Left cardiac atrium (tissue), 4 donors: Measurements from ENCODE around the gene SLC8A3. TPM values are rescaled to one million over a fixed set of nuclear protein-coding genes. Genes with fewer than 3 reads are reported as not detected.

Experiments
- ATAC-seq, 2 donors: fragments of 200-7000 bp; cut with Tn5 transposase; one replicate each; pipeline ENCODE4 v1.9.1; 2020; ENCODE audit warnings: mild to moderate bottlenecking in 2 of 2, moderate library complexity in 2 of 2
- DNase-seq: peaks from one replicate; pipeline ENCODE4 v3.0.0-alpha.2; 2020
- intact Hi-C, 2 donors: fragments of 100-400 bp; cut with DNase I; formaldehyde crosslinking; loops; one replicate each; pipeline versions ENCODE4 v1.14.1 to v1.15.1; 2022 to 2023
- total RNA-seq, 2 donors: library from RNA; stranded (reverse); fragmentation: NEBNext Ultra II Directional; extraction: Animal tissue kit (Norgen Biotek cat#: 25700); gene quantifications; one replicate each; pipeline ENCODE4 v1.2.1, GENCODE V29; 2021
- donor health status: DM: no; HTN: yes; CAD: no.
- donor health status: DM: no; HTN: yes; CAD: no; lungs with severe emphysema.
- donor health status: DM: yes; HTN: yes; CAD: no.
- donor health status: Dilated cardiomyopathy.

SLC8A3 gene
- total RNA-seq, 2 donors from 2014 or later = 0.62 to 5.9 TPM

DNA sequence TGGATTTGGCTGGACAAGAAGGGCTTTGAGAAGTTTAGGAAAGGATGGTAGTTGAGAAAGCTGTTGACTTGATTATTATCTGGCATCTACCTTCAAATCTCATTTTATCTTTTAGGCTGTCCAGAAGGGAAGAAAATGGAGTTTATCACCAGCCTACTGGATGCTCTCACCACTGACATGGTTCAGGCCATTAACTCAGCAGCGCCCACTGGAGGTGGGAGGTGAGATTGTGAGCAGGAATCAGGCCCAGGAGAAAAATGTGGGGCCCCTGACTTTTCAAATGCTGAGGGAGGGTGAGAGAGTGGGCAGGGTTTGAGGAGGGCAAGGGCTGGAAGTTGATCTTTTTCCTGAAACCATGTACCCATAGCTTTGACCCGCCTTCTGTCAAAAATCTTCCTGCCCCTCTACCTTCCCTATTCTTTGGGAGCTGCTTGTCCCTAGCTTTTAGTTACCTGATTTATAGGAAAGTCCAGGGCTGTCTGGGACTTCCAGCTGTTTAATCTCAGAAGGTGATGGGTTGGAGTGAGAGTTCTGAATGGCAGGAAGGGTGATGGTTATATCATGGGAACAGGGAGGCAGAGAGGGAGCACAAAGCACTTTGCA is 175.4 kb downstream of the SLC8A3 start:
- intact Hi-C loops = no loop called here

DNA sequence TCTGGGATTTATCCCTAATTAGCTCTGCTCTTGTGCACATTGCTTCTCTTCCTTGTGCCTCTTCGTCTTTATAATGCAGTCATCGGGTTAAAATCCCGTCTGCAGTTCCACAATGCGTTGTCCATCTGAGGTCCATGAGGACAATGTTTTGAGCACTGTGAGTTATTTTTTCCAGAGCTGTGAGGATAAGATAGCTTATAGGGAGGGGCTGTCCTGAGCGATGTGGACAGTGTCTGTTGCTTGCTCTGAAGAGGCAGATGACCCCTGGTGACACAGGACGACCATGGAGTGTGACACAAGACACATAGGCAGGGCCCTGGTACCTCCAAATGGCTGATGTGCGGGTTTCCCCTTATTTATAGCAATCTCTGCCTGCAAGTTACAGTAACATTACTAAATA is 177.0 kb downstream of the SLC8A3 start:
- peak in 1 of 2 donors; percentile 43 for ATAC-seq
- DNase-seq = peak; percentile 26
- intact Hi-C loops = no loop called here

More for the DNA sequence above, 175.4 kb downstream of the SLC8A3 start:
- DNase-seq (no peak), ATAC-seq (no peak)

DNA sequence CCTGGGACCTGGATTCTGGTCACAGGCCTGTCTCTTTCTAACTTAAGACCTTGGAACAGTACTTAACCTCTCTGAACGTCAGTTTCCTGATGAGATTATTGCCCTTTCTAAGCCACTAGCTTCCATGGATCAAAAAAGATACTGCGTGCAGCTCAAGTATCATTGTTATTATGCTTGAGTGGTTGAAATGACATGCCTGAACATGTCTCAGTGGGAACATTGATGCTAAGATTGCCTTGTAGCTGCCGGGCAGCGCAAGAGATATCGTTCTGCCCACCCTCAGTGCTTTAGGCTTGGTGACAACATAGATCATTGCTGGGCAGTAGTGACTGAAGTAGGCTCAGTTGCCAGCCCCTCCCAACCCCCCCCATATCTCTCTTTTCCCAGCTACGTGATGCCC is 177.7 kb downstream of the SLC8A3 start:
- ATAC-seq = no peak
- intact Hi-C loops = no loop called here

DNA sequence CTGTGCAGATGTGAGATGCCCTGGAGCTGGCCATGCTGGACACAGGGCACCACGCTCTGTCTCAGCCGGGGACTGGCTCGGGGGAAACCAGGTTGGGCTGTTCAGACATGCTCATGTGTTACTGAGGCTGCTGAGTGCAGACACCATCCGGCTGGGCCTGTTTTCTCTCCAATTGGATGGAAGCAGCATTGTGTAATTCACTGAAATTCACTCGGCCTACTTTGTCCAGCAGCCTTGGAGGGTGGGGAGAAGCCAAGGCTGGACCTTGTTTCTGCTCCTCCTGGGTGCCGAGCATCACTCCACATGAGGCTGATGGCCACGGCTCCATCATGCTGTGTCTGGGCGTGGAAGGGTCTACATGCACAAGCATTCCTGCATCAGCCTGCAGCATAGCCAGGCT is 178.8 kb downstream of the SLC8A3 start:
- DNase-seq (no peak), ATAC-seq (peak in 1 of 2 donors; percentile 59)
- intact Hi-C loops = no loop called here

More for the DNA sequence above, 177.7 kb downstream of the SLC8A3 start:
- no peak for DNase-seq

DNA sequence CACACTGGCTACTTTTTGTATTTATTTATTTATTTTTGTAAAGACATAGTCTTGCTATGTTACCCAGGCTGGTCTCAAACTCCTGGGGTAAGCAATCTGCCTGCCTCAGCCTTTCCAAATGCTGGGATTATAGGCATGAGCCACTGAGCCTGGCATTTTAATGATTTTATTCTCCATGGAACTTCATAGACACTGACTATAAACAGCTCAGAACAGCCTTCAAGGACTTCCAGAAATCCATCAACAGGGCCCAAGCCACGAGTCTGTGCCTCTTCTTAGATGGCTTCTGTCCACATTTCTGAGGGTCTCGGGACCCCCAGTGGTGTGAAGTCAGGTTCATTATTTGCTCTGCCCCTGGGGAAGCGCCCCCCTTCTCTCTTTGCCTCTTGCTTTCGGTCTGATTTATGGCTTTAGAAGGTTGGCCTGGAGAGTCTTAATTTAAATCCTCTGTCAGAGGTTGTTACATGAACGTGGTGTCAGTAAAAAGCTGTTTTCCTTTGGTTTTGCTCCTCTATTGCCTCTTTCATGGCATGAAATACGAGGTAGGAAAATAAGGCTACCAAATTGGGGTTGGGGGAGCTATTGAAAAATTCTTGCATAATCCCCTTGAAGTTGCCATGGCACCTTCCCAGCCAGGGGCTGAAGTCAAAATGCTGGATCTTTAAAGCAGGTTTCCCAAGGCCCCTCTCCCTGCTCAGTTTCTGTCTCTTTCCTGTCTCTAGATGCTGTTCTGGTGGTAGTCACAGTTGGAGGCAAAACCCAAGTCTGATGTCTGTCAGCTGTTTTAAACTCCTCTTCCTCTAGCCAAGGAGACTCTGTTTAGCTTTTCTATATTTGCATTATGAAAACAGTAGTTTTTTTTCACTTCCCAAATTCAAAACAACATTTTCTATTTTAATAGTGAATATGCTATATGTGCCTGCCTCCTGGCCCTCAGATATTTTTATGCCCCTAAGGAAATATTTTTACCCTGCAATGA is 180.2 kb downstream of the SLC8A3 start:
- no peak for ATAC-seq
- no peak for DNase-seq
- intact Hi-C loops = no loop called here

DNA sequence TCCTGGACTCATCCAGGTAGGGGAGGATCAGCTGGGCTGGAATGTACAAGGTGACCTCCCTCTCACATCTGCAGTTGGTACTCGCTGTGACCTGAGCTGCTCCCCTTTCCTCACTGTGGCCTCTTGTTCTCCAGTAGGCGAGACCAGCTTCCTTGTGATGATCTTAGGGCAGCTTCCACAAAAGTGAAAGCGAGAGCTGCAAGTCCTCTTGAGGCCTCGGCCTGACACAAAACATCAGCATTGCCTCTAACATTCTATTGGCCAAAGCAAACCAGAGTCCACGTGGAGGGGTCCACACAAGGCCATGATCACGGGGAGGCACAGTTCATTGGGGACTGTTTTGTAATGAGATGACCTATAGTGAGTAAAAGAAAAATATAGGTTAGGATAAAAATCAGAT is 182.1 kb downstream of the SLC8A3 start:
- ATAC-seq (no peak), DNase-seq (no peak)
- intact Hi-C loops = no loop called here

DNA sequence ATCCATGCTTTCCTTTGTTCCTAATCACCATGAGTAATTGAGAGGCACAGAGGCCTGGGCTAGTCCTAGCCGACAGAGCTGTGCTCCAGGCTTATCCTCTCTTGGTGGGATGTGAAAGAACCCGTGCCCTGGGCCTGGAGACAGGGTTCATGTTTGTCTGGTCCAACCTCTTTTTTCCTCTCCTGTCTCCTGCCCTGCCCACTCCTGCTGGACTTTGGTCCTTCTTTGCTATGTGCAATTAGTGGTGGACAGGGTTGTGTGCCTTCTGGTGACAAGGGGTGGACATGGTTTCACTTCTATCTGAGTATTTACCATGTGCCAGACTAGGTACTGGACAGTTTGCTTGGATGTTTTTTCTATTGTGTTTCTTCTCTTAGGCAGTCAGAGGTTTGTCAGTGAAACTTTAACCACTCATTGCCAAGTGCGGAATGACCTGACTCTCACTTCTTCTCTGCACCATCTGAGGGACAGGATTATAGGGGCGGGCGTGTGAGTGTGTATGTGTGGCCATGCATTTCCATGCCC is 183.4 kb downstream of the SLC8A3 start:
- ATAC-seq (no peak), DNase-seq (no peak)
- intact Hi-C loops = no loop called here

DNA sequence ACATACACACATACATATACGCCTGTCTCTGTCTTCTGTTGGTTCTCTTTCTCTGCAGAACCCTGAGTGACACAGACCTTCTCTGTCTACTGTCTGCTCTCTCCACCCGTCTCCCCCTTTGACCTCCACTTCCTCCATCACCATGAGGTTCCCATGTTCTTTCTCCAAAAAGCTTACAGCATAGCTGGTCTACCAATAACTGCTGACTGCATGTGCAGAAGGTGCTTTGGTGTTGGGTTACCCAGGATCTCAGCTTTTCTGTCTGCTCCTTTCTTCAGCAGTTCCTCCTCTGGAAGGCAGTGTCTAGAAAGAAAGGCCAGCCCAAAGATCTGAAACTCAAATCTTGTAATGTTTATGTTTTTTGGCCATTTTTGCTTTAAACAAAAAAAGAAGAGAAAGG is 184.0 kb downstream of the SLC8A3 start:
- ATAC-seq (no peak), DNase-seq (no peak)
- intact Hi-C loops = no loop called here

DNA sequence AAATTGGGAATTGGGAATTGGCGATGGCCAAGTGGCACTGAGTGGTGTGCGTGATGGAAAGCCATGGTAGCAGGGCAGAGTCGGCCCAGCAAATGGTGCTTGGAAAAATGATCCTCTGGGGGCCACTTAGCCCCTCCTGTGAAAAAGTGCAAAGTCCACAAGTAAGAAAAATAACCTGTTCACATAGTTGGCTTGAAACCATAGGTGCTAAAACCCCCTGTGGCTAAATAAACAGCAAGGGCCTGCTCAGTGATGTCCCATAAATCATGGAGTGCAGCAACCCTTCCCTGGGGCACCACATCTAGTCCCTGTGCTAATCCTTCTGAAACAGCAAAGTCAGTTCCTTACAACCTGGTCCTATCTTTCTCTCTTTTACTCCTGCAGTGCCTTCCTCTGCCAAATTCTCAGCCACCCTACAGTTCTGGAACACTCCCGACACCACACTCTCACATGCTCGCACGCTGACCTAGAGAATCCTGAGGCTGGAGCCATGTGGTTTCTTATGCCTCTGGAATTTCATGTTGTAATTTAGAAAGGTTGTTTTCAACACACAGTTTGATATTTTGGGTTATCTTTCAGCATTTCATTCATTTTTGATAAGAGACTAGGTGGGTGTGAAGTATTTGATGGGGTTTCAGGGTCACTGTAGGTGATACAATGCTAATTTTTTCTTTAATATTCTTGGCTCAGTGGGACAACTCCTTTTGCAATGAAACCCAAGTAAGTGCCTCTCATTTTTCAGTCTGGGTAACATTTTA is 186.0 kb downstream of the SLC8A3 start:
- ATAC-seq (peak in 1 of 2 donors; percentile 72), DNase-seq (no peak)
- intact Hi-C loops = no loop called here

DNA sequence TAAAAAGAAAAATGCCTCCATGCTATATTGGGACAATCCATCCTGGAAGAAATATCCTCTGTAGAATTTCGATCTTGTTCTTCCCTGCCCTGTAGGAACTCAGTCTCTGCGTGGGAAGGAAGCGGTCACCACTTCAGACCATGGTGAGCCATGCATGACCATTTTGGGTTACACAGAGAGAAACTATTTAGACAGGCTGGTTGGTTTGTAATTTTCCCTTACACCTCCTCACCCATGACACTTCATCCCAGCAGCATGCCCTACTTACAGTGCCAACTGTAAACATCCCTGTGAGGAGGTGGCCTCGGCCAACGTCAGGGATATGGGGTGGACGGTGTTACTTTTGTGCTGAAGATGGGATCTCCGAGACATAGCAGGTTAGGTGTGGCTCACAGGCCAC is 188.2 kb downstream of the SLC8A3 start:
- intact Hi-C loops = no loop called here
- no peak for DNase-seq
- no peak for ATAC-seq

DNA sequence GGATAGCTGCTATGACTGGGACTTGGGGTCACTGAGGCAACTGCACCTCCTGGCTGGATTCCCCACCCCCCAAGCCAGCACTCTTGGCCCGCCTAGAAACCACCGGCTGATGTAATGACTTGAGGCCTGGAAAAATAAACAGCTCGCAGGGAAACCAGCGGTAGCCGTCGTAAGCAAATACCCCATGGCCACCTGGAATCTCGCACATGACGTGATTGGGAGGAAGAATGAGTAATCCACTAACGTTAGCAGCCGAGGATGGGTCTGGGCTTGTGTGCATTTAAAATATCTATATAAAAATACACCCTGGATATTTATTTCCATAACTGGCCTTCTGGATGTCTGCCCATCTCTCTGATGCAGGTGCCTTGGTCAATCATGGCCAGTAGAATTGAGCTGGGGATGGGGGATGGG is 189.5 kb downstream of the SLC8A3 start:
- intact Hi-C loops = no loop called here
- peak; percentile 50 for DNase-seq
- peak in 1 of 2 donors; percentile 18 for ATAC-seq

DNA sequence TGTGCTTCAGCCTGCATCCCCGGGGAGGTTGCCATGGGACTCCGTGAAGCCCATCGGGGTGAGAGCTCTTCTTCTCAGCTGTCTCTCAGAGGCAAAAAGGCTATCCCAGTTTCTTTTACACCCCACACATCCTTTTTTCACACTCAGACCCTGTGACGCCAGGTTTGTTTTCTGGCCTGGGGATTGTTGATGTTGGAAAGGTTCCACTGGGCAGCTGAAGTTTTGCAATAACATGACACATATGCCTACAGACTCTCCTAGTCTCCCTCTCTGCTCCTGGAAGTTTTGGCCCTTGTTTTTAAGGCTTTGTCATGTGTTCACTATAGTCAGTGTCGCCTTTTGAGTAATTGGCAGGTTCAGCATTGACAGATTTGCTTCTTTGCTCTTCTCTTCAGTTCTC is 190.9 kb downstream of the SLC8A3 start:
- ATAC-seq (peak in 1 of 2 donors; percentile 81), DNase-seq (no peak)
- intact Hi-C loops = no loop called here

DNA sequence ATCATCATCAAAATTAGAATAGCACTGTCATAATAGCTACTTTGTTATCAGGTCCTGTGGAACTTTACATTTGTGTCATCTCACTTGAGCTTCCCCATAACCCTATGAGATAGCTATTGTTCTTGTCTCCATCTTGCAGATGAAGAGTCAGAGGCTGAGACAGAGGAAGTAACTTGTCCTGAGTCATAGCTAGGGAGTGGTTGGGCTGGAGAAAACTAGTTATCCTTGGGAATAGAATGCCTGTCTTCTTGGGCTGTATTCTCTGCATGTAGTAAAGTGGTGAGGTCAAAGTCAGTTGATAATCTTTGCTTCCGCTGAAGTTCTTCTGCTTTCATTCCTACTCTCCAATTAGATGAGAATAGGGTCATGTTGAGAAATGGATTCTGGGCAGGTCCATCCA is 192.5 kb downstream of the SLC8A3 start:
- intact Hi-C loops = no loop called here
- ATAC-seq (peak in 1 of 2 donors; percentile 15), DNase-seq (no peak)

Other genes with a start within 250 kb of the SLC8A3 start
- 10 to 100 TPM; 30.1 to 36.6 TPM for gene COX16, start 170.7 kb upstream of the SLC8A3 start, total RNA-seq
- gene SYNJ2BP, start 228.1 kb upstream of the SLC8A3 start, total RNA-seq = 10 to 100 TPM; 35.3 to 43.8 TPM